DOHH2 (cell line): Measurements from ENCODE around the gene RABEP1.
"Not testable (repeated sequence)": the region's sequence is repeated elsewhere in the genome, so short reads cannot be mapped to it uniquely, and the experiment has no call there.

ENCODE experiments used
- H3F3A ChIP-seq: fragments of 200-600 bp; sonication (generic), shearing (Covaris generic); 2 replicates; pipeline ENCODE4 v1.6.0; 2016; ENCODE audit warnings: antibody characterized with exemption, mild to moderate bottlenecking; ENCODE audit not compliant: control insufficient read depth, insufficient read depth
- H3K27ac ChIP-seq: fragments of 200-600 bp; sonication (generic); 2 replicates; pipeline ENCODE4 v1.5.1; 2014; ENCODE audit warnings: low read depth, mild to moderate bottlenecking, low read length, moderate library complexity
- H3K27me3 ChIP-seq: fragments of 200-600 bp; sonication (generic); 2 replicates; pipeline ENCODE4 v1.6.1; 2014; ENCODE audit warnings: mild to moderate bottlenecking, low read length, mixed read lengths; ENCODE audit not compliant: control insufficient read depth
- H3K36me3 ChIP-seq: fragments of 200-600 bp; sonication (generic); 2 replicates; pipeline ENCODE4 v1.6.1; 2014; ENCODE audit warnings: mild to moderate bottlenecking, low read length, moderate library complexity, mixed read lengths; ENCODE audit not compliant: control insufficient read depth
- H3K4me1 ChIP-seq: fragments of 200-600 bp; sonication (generic); 2 replicates; pipeline ENCODE4 v1.6.1; 2014; ENCODE audit warnings: mild to moderate bottlenecking, low read length, mixed read lengths; ENCODE audit not compliant: control insufficient read depth
- H3K4me2 ChIP-seq: fragments of 200-600 bp; sonication (generic); 2 replicates; pipeline ENCODE4 v1.6.0; 2014; ENCODE audit warnings: mild to moderate bottlenecking, low read length, moderate library complexity
- H3K4me3 ChIP-seq: fragments of 200-600 bp; sonication (generic); 2 replicates; pipeline ENCODE4 v1.5.1; 2014; ENCODE audit warnings: mild to moderate bottlenecking, low read length, mixed read lengths
- H3K79me2 ChIP-seq: fragments of 200-600 bp; sonication (generic); 2 replicates; pipeline ENCODE4 v1.6.1; 2014; ENCODE audit warnings: mild to moderate bottlenecking, low read length, mixed read lengths; ENCODE audit not compliant: control insufficient read depth
- H3K9me2 ChIP-seq: fragments of 200-600 bp; sonication (generic); replicated peaks from 2 replicates; pipeline ENCODE4 v1.6.1; 2014; ENCODE audit warnings: mild to moderate bottlenecking, low read length, mixed read lengths; ENCODE audit not compliant: control insufficient read depth
- H3K9me3 ChIP-seq: fragments of 200-600 bp; sonication (generic); 2 replicates; pipeline ENCODE4 v1.6.1; 2014; ENCODE audit warnings: antibody characterized with exemption, low read length, mixed read lengths; ENCODE audit not compliant: control insufficient read depth, insufficient read depth
- H4K20me1 ChIP-seq: fragments of 200-600 bp; sonication (generic); 2 replicates; pipeline ENCODE4 v1.6.0; 2014; ENCODE audit warnings: low read depth, mild to moderate bottlenecking, antibody characterized with exemption, low read length, moderate library complexity; ENCODE audit not compliant: control insufficient read depth, insufficient read depth
- EZH2phosphoT487 ChIP-seq: fragments of 200-600 bp; sonication (generic); IDR thresholded peaks from 2 replicates; pipeline ENCODE4 v1.6.1; 2017; ENCODE audit warnings: borderline replicate concordance, mild to moderate bottlenecking, antibody characterized with exemption, low read length, moderate library complexity, mixed read lengths
- TF ChIP-seq, protein P1 (sequence below): fragments of 200-600 bp; sonication (generic); IDR thresholded peaks from one replicate; pipeline ENCODE4 v1.5.1; 2014; ENCODE audit warnings: antibody characterized with exemption, mild to moderate bottlenecking, low read depth, low read length; ENCODE audit not compliant: poor library complexity, severe bottlenecking

RABEP1 gene, protein sequence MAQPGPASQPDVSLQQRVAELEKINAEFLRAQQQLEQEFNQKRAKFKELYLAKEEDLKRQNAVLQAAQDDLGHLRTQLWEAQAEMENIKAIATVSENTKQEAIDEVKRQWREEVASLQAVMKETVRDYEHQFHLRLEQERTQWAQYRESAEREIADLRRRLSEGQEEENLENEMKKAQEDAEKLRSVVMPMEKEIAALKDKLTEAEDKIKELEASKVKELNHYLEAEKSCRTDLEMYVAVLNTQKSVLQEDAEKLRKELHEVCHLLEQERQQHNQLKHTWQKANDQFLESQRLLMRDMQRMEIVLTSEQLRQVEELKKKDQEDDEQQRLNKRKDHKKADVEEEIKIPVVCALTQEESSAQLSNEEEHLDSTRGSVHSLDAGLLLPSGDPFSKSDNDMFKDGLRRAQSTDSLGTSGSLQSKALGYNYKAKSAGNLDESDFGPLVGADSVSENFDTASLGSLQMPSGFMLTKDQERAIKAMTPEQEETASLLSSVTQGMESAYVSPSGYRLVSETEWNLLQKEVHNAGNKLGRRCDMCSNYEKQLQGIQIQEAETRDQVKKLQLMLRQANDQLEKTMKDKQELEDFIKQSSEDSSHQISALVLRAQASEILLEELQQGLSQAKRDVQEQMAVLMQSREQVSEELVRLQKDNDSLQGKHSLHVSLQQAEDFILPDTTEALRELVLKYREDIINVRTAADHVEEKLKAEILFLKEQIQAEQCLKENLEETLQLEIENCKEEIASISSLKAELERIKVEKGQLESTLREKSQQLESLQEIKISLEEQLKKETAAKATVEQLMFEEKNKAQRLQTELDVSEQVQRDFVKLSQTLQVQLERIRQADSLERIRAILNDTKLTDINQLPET

DNA sequence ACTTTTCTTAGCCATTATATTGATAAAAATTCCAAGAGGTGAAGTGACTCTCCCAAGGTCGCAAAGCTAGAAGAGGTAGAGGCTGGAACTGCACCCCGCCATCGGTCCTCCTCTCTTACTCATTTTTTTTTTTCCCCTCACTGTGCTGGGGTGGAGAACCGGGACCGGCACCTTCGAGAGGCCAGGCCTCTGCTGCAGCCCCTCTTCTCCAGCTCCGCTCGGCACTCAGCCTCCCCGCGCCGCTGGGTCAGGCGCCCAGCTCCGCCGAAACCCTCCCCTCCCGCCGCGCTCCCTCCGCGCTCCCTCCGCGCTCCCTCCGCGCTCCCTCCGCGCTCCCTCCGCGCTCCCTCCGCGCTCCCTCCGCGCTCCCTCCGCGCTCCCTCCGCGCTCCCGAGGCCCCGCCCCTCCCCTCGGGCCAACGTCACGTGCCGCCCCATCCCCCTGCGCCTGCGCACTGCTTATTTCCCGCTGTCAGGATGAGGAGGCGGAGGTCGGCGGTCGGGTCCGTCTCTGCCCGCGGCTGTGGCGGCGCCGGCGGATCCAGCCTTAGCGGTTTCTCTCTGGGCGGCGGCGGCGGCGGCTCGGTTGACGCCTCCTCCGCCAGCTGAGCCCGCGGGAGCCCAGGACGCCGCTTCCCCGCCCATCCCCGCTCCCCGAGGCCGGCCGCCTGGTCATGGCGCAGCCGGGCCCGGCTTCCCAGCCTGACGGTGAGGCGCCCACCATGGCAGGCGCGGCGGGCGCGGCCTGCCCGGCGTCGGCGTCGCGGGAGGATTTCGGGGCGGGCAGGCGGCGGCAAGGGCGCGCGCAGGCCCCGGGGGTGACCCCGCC lies at the start of gene RABEP1:
Gene RABEP1 (plus strand): TSS at position 471 of the 828 bp plus-strand sequence. CDS start 203 bp downstream, at position 674.
- Histone ChIP-seq H3K4me2 (peak within 1 kb of the TSS; percentile 92), H3K9me2 (no peaks in the 10 kb centered on the region), H3F3A (peaks cover 8% of the 10 kb centered on the region), H3K27me3 (no peaks in the 10 kb centered on the region), H3K4me1 (peaks cover 43% of the 10 kb centered on the region), H3K4me3 (peak within 1 kb of the TSS; percentile 88), H3K9me3 (no peaks in the 10 kb centered on the region), H3K79me2 (peaks cover 48% of the 10 kb centered on the region), H3K36me3 (peaks cover 33% of the 10 kb centered on the region), H4K20me1 (peaks cover 14% of the 10 kb centered on the region), H3K27ac (peak within 1 kb of the TSS; percentile 54; the same call in 1 of the 2 replicates)
- TF ChIP-seq, protein P1, sequence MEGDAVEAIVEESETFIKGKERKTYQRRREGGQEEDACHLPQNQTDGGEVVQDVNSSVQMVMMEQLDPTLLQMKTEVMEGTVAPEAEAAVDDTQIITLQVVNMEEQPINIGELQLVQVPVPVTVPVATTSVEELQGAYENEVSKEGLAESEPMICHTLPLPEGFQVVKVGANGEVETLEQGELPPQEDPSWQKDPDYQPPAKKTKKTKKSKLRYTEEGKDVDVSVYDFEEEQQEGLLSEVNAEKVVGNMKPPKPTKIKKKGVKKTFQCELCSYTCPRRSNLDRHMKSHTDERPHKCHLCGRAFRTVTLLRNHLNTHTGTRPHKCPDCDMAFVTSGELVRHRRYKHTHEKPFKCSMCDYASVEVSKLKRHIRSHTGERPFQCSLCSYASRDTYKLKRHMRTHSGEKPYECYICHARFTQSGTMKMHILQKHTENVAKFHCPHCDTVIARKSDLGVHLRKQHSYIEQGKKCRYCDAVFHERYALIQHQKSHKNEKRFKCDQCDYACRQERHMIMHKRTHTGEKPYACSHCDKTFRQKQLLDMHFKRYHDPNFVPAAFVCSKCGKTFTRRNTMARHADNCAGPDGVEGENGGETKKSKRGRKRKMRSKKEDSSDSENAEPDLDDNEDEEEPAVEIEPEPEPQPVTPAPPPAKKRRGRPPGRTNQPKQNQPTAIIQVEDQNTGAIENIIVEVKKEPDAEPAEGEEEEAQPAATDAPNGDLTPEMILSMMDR: peak; percentile 16
- TF ChIP-seq EZH2phosphoT487: no peak

DNA sequence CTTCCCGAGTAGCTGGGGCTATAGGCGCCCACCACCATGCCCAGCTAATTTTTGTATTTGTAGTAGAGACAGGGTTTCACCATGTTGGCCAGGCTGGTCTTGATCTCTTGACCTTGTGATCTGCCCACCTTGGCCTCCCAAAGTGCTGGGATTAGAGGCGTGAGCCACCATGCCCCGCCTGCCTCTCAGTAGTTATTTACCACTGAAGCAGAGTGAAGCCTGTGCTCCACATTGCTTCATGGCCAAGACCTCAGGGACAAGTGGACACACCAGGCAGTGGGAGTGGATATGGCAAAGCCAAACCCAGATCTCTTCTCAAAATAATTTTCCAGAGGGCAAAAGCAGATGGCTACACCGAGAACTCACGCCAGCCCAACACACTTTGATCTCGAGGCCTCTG lies 48.6 kb upstream of the RABEP1 start:
- not testable (repeated sequence) for H3K9me2 ChIP-seq, H3K9me3 ChIP-seq, H3K27me3 ChIP-seq, H4K20me1 ChIP-seq
- Histone ChIP-seq H3K27ac (peak overlapping the region; percentile 89), H3F3A (peaks cover 34% of the 10 kb centered on the region), H3K36me3 (peaks cover 13% of the 10 kb centered on the region), H3K4me2 (peak overlapping the region; percentile 90), H3K79me2 (peaks cover 17% of the 10 kb centered on the region), H3K4me3 (peak overlapping the region; percentile 73), H3K4me1 (peaks cover 91% of the 10 kb centered on the region)

DNA sequence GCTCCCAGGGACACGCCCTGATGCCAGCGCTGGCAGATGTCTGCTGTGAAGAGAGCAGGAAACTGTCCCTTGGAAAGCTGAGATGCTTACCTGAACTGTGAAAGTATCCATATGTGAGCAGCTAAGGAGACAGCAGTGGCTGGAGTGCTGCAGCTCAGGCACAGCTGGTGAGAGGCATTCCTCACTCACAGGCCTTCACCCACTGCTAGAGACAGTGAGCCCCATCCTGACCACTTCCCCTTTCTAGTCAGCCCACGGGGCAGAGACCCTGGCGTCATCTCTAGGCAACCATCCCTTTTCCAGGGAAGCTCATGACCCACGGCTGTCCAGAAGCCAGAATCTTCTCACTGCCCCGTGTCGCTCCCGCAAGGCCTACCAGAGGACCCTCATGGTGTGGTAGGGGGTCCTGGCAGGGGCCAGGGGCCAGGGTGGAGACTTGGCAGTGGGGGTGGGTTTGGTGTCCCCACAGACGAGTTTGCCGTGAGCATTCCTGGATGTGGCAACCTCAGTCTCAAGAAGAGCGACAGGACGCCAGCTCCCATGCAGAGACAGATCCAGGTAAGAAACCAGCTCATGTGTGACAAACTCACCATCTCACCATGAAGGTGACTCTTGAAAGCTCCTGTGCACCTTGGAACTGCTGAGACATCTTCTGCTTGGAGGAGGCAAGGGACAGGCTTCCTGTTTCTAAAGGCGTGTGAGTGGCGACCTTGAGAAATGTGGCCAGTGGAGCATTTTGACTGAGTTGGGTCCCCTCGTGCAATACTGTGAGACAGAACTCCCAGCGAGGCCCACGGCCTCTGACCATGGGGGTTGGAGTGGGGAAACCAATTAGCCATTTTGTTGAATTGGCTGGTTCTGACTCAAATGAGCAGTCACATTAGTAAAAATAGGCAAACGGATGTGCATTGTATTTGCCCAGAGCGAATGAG lies 47.2 kb upstream of the RABEP1 start, which contains the start of gene SCIMP:
Gene SCIMP (minus strand): TSS at position 216 of the 932 bp plus-strand sequence. CDS start 105 bp downstream, at position 111.
- Histone ChIP-seq H3K27me3 (no peaks in the 10 kb centered on the region), H3K9me3 (0 out of 2 replicates have a peak, but pooled peaks cover 6% of the 10 kb centered on the region), H3K4me1 (peaks cover 82% of the 10 kb centered on the region), H3K36me3 (peaks cover 13% of the 10 kb centered on the region), H3F3A (peaks cover 33% of the 10 kb centered on the region), H3K79me2 (peaks cover 17% of the 10 kb centered on the region), H3K4me3 (peak within 1 kb of the TSS; percentile 73), H3K9me2 (no peaks in the 10 kb centered on the region), H4K20me1 (no peaks in the 10 kb centered on the region), H3K27ac (peak within 1 kb of the TSS; percentile 89), H3K4me2 (peak within 1 kb of the TSS; percentile 90)
- TF ChIP-seq EZH2phosphoT487: no peak
- TF ChIP-seq, protein P1: no peak
